IMR-90 (cell line): Measurements from ENCODE around the gene ZNF410. TPM values are rescaled to one million over a fixed set of nuclear protein-coding genes. Genes with fewer than 3 reads are reported as not detected.

Source experiments
- ATAC-seq: fragments of 200-7000 bp; cut with Tn5 transposase; 2 replicates; pipeline ENCODE4 v1.9.1; 2020; ENCODE audit warnings: low read depth, mild to moderate bottlenecking, moderate library complexity
- BruUV-seq: library from RNA; stranded (reverse); fragments of 400-500 nt; replicated peaks from 2 replicates; lab custom pipeline; 2021; lab: Mats Ljungman, UMichigan
- CTCF ChIA-PET: fragments of 300-600 bp; formaldehyde crosslinking; extraction: SDS; loops from one replicate; lab custom pipeline; 2021; ENCODE audit warnings: antibody characterized with exemption; lab: Yijun Ruan, JAX
- POLR2A ChIA-PET: fragments of 300-600 bp; sonication (Branson Sonifier 250); formaldehyde crosslinking; loops from one replicate; lab custom pipeline; 2022; ENCODE audit warnings: antibody characterized with exemption; ENCODE audit not compliant: unreplicated experiment; lab: Charles Lee
- DNase-seq: peaks from one replicate; pipeline ENCODE4 v3.0.0; 2013
- H2AFZ ChIP-seq: replicated peaks from 2 replicates; pipeline ENCODE3; 2013; ENCODE audit warnings: low read length, mild to moderate bottlenecking; ENCODE audit not compliant: poor library complexity
- H2AK5ac ChIP-seq: 2 replicates; pipeline ENCODE4 v1.6.1; 2013; ENCODE audit warnings: low read depth, low read length, inconsistent platforms
- H2AK9ac ChIP-seq: replicated peaks from 2 replicates; pipeline ENCODE3; 2013; ENCODE audit warnings: mild to moderate bottlenecking, low read depth, low read length, moderate library complexity; ENCODE audit not compliant: poor library complexity
- H2BK120ac ChIP-seq: 2 replicates; pipeline ENCODE4 v1.6.1; 2013; ENCODE audit warnings: low read depth, low read length, inconsistent platforms
- H2BK15ac ChIP-seq: 3 replicates; pipeline ENCODE4 v1.6.1; 2013; ENCODE audit warnings: low read depth, low read length, inconsistent platforms
- H2BK20ac ChIP-seq: 2 replicates; pipeline ENCODE4 v1.6.1; 2013; ENCODE audit warnings: low read depth, mild to moderate bottlenecking, inconsistent platforms, low read length, moderate library complexity
- H2BK5ac ChIP-seq: 2 replicates; pipeline ENCODE4 v1.6.1; 2013; ENCODE audit warnings: mild to moderate bottlenecking, low read depth, low read length, inconsistent platforms; ENCODE audit not compliant: poor library complexity, severe bottlenecking
- H3K14ac ChIP-seq: replicated peaks from 2 replicates; pipeline ENCODE4 v1.6.1; 2013; ENCODE audit warnings: low read depth, low read length, inconsistent platforms
- H3K18ac ChIP-seq: 2 replicates; pipeline ENCODE4 v1.6.1; 2013; ENCODE audit warnings: low read depth, low read length, control low read depth
- H3K23ac ChIP-seq: 2 replicates; pipeline ENCODE4 v1.6.1; 2013; ENCODE audit warnings: low read depth, low read length, inconsistent platforms
- H3K27ac ChIP-seq: 2 replicates; pipeline ENCODE4 v1.5.1; 2013; ENCODE audit warnings: mild to moderate bottlenecking, control low read depth, low read length; ENCODE audit not compliant: insufficient read depth
- H3K27me3 ChIP-seq: 2 replicates; pipeline ENCODE4 v1.6.1; 2013; ENCODE audit warnings: low read length; ENCODE audit not compliant: control insufficient read depth, insufficient read depth
- H3K36me3 ChIP-seq: 2 replicates; pipeline ENCODE4 v1.6.1; 2013; ENCODE audit warnings: low read length, mixed read lengths; ENCODE audit not compliant: control insufficient read depth, insufficient read depth
- H3K4ac ChIP-seq: 2 replicates; pipeline ENCODE4 v1.6.1; 2013; ENCODE audit warnings: low read depth, low read length, inconsistent platforms
- H3K4me1 ChIP-seq: 2 replicates; pipeline ENCODE4 v1.6.1; 2013; ENCODE audit warnings: low read length, mixed read lengths; ENCODE audit not compliant: control insufficient read depth, insufficient read depth
- H3K4me2 ChIP-seq: 2 replicates; pipeline ENCODE4 v1.6.1; 2013; ENCODE audit warnings: low read depth, mild to moderate bottlenecking, control low read depth, low read length, moderate library complexity
- H3K4me3 ChIP-seq: 2 replicates; pipeline ENCODE4 v1.5.1; 2013; ENCODE audit warnings: low read depth, mild to moderate bottlenecking, control low read depth, low read length, moderate library complexity; ENCODE audit not compliant: insufficient read depth
- H3K56ac ChIP-seq: 2 replicates; pipeline ENCODE4 v1.6.1; 2013; ENCODE audit warnings: low read length, inconsistent platforms; ENCODE audit not compliant: insufficient read depth; ENCODE audit errors: extremely low read depth
- H3K79me1 ChIP-seq, 2 experiments: 2 replicates each; pipeline ENCODE4 v1.6.1; 2013; ENCODE audit warnings: low read length in 2 of 2, inconsistent platforms in 1 of 2, low read depth in 1 of 2
- H3K9ac ChIP-seq: 2 replicates; pipeline ENCODE4 v1.6.1; 2013; ENCODE audit warnings: low read depth, low read length, control low read depth
- H3K9me1 ChIP-seq: 2 replicates; pipeline ENCODE4 v1.6.1; 2013; ENCODE audit warnings: low read length, inconsistent platforms; ENCODE audit not compliant: insufficient read depth
- H3K9me3 ChIP-seq: 2 replicates; pipeline ENCODE4 v1.6.1; 2013; ENCODE audit warnings: low read length; ENCODE audit not compliant: control insufficient read depth, insufficient read depth
- H4K20me1 ChIP-seq: 2 replicates; pipeline ENCODE4 v1.6.1; 2013; ENCODE audit warnings: low read length, inconsistent platforms; ENCODE audit not compliant: insufficient read depth
- H4K5ac ChIP-seq: 2 replicates; pipeline ENCODE4 v1.6.1; 2013; ENCODE audit warnings: mild to moderate bottlenecking, low read depth, low read length, control low read depth
- H4K8ac ChIP-seq, 2 experiments: 2 replicates each; pipeline ENCODE4 v1.6.1; 2013; ENCODE audit warnings: low read depth in 2 of 2, low read length in 2 of 2, control low read depth in 1 of 2, inconsistent platforms in 1 of 2
- H4K91ac ChIP-seq: 2 replicates; pipeline ENCODE4 v1.6.1; 2013; ENCODE audit warnings: low read depth, low read length, inconsistent platforms; ENCODE audit not compliant: insufficient read depth
- BHLHE40 ChIP-seq: fragments of 150-350 bp; IDR thresholded peaks from 2 replicates; pipeline ENCODE4 v1.6.1; 2016; ENCODE audit warnings: mild to moderate bottlenecking, low read depth, low read length
- CEBPB ChIP-seq: IDR thresholded peaks from 2 replicates; pipeline ENCODE4 v1.6.1; 2012; ENCODE audit warnings: low read depth, low read length, improper control_type of control experiment
- CHD1 ChIP-seq: IDR thresholded peaks from 2 replicates; pipeline ENCODE4 v1.6.1; 2012; ENCODE audit warnings: low read depth, low read length, improper control_type of control experiment
- FOS ChIP-seq: fragments of 150-350 bp; IDR thresholded peaks from 2 replicates; pipeline ENCODE4 v1.6.1; 2016; ENCODE audit warnings: low read depth, low read length
- MAFK ChIP-seq: IDR thresholded peaks from 2 replicates; pipeline ENCODE4 v1.6.1; 2012; ENCODE audit warnings: low read depth, low read length, improper control_type of control experiment
- MAZ ChIP-seq: IDR thresholded peaks from 2 replicates; pipeline ENCODE4 v1.6.1; 2012; ENCODE audit warnings: low read depth, mild to moderate bottlenecking, low read length, improper control_type of control experiment, moderate library complexity, borderline replicate concordance
- NFE2L2 ChIP-seq: fragments of 150-350 bp; IDR thresholded peaks from 2 replicates; pipeline ENCODE4 v1.6.1; 2016; ENCODE audit warnings: low read depth, mild to moderate bottlenecking, low read length
- POLR2A ChIP-seq: IDR thresholded peaks from 2 replicates; pipeline ENCODE4 v1.6.1; 2012; ENCODE audit warnings: mild to moderate bottlenecking, low read depth, low read length
- RAD21 ChIP-seq: IDR thresholded peaks from 2 replicates; pipeline ENCODE4 v1.6.1; 2012; ENCODE audit warnings: low read length, improper control_type of control experiment
- RFX5 ChIP-seq: IDR thresholded peaks from 2 replicates; pipeline ENCODE4 v1.8.0; 2012; ENCODE audit warnings: low read depth, mild to moderate bottlenecking, low read length, moderate library complexity
- SMC3 ChIP-seq: fragments of 150-350 bp; IDR thresholded peaks from 2 replicates; pipeline ENCODE4 v1.6.1; 2016; ENCODE audit warnings: low read depth, mild to moderate bottlenecking, antibody characterized with exemption, low read length, moderate library complexity
- USF2 ChIP-seq: fragments of 150-350 bp; IDR thresholded peaks from 2 replicates; pipeline ENCODE4 v1.6.1; 2017; ENCODE audit warnings: mild to moderate bottlenecking, antibody characterized with exemption, low read length, low read depth
- WGBS, 2 experiments: methylation state at CpG; one replicate each; pipeline versions ENCODE4 v1.1.5 to v1.1.7; 2013; ENCODE audit warnings: missing lambda C conversion rate in 2 of 2; ENCODE audit not compliant: insufficient read length in 1 of 2; ENCODE audit errors: extremely low coverage in 2 of 2; 5-methylcytosine and 5-hydroxymethylcytosine counted together
- dilution Hi-C: fragments of 300-500 bp; cut with HindIII; formaldehyde crosslinking; loops from one replicate; pipeline ENCODE4 v1.14.3; 2018; ENCODE audit warnings: low sequenced_read_pairs; ENCODE audit not compliant: unreplicated experiment
- in situ Hi-C: fragments of 300-500 bp; cut with MboI; formaldehyde crosslinking; loops from 3 replicates; pipeline ENCODE4 v1.14.3; 2019; ENCODE audit warnings: low sequenced_read_pairs, inconsistent platforms, mixed read lengths
- intact Hi-C: fragments of 100-400 bp; cut with micrococcal nuclease; formaldehyde crosslinking; loops from 2 replicates; pipeline ENCODE4 v1.10.0; 2022
- polyA plus RNA-seq, 3 experiments: library from polyadenylated mRNA; depleted of rRNA; stranded (reverse); fragments of >200 nt; gene quantifications; 2 replicates each; pipeline ENCODE4 v1.2.3, GENCODE V29; 2012; ENCODE audit warnings: low replicate concordance in 1 of 3
- total RNA-seq: library from RNA; depleted of rRNA; stranded (reverse); fragments of >200 nt; gene quantifications from 2 replicates; pipeline ENCODE4 v1.2.3, GENCODE V29; 2012
- TF ChIP-seq, protein P1 (sequence below): fragments of 150-350 bp; IDR thresholded peaks from 2 replicates; pipeline ENCODE4 v1.6.1; 2016; ENCODE audit warnings: low read depth, mild to moderate bottlenecking, low read length, moderate library complexity, borderline replicate concordance
- TF ChIP-seq, protein P2 (sequence below): conservative IDR thresholded peaks from 2 replicates; pipeline ENCODE4 v1.5.1; 2012; ENCODE audit warnings: mild to moderate bottlenecking, low read depth, low read length, improper control_type of control experiment

ZNF410 gene
- total and polyA plus RNA-seq, 2 of the 4 experiments (the other 2 are of a cell fraction) = 27.9 to 89.1 TPM

GRCh38 chr14:73909681-73910080 lies 23.0 kb downstream of the ZNF410 start:
- no peaks in the 10 kb centered on the region for H3K9me1 ChIP-seq
- H2BK120ac ChIP-seq = no peak overlapping the region
- H3K4ac ChIP-seq = no peak overlapping the region
- peaks cover 51% of the 10 kb centered on the region for H3K36me3 ChIP-seq
- H2BK20ac ChIP-seq = no peak overlapping the region
- no peak overlapping the region for H3K27ac ChIP-seq
- H3K9ac ChIP-seq = no peak overlapping the region
- no peak overlapping the region for H4K8ac ChIP-seq
- TF ChIP-seq MAZ = no peak
- TF ChIP-seq RAD21 = no peak
- TF ChIP-seq MAFK = no peak
- no peak for TF ChIP-seq SMC3
- no peak for TF ChIP-seq USF2
- TF ChIP-seq POLR2A = no peak
- no peak for TF ChIP-seq RFX5
- TF ChIP-seq, protein P1, sequence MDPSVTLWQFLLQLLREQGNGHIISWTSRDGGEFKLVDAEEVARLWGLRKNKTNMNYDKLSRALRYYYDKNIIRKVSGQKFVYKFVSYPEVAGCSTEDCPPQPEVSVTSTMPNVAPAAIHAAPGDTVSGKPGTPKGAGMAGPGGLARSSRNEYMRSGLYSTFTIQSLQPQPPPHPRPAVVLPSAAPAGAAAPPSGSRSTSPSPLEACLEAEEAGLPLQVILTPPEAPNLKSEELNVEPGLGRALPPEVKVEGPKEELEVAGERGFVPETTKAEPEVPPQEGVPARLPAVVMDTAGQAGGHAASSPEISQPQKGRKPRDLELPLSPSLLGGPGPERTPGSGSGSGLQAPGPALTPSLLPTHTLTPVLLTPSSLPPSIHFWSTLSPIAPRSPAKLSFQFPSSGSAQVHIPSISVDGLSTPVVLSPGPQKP = no peak
- TF ChIP-seq NFE2L2 = no peak
- no peak for TF ChIP-seq FOS
- no peak for TF ChIP-seq CHD1
- no peak for TF ChIP-seq CEBPB
- TF ChIP-seq, protein P2, sequence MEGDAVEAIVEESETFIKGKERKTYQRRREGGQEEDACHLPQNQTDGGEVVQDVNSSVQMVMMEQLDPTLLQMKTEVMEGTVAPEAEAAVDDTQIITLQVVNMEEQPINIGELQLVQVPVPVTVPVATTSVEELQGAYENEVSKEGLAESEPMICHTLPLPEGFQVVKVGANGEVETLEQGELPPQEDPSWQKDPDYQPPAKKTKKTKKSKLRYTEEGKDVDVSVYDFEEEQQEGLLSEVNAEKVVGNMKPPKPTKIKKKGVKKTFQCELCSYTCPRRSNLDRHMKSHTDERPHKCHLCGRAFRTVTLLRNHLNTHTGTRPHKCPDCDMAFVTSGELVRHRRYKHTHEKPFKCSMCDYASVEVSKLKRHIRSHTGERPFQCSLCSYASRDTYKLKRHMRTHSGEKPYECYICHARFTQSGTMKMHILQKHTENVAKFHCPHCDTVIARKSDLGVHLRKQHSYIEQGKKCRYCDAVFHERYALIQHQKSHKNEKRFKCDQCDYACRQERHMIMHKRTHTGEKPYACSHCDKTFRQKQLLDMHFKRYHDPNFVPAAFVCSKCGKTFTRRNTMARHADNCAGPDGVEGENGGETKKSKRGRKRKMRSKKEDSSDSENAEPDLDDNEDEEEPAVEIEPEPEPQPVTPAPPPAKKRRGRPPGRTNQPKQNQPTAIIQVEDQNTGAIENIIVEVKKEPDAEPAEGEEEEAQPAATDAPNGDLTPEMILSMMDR = no peak
- TF ChIP-seq BHLHE40 = no peak
- no peak overlapping the region for H3K4me2 ChIP-seq
- H3K23ac ChIP-seq = no peak overlapping the region
- H4K20me1 ChIP-seq = no peaks in the 10 kb centered on the region
- no peak for ATAC-seq
- H3K4me1 ChIP-seq = no peaks in the 10 kb centered on the region
- no peak overlapping the region for H3K4me3 ChIP-seq
- ChIA-PET CTCF (no interaction called here), POLR2A (no interaction called here)
- intact Hi-C loops = no loop called here
- no peak overlapping the region for H2AFZ ChIP-seq
- H2BK5ac ChIP-seq = no peak overlapping the region
- no peak overlapping the region for H4K91ac ChIP-seq
- in situ Hi-C loops = no loop called here
- dilution Hi-C loops = no loop called here
- peak; percentile 66 for DNase-seq
- peaks cover 22 to 30% of the 10 kb centered on the region in 2 experiments for H3K79me1 ChIP-seq
- no peak overlapping the region for H3K14ac ChIP-seq
- WGBS, 2 experiments = no CpG with 5 or more reads among the region's 1 CpG
- no peak overlapping the region for H3K56ac ChIP-seq
- H4K5ac ChIP-seq = no peak overlapping the region
- no peaks in the 10 kb centered on the region for H3K27me3 ChIP-seq
- no peak overlapping the region for H2AK5ac ChIP-seq
- no peak overlapping the region for H2AK9ac ChIP-seq
- H3K18ac ChIP-seq = no peak overlapping the region
- BruUV-seq = no TSS peak
- no peaks in the 10 kb centered on the region for H3K9me3 ChIP-seq
- H2BK15ac ChIP-seq = no peak overlapping the region
